Measurements from ENCODE around the gene GATAD2A.
"Not testable (repeated sequence)": the region's sequence is repeated elsewhere in the genome, so short reads cannot be mapped to it uniquely, and the experiment has no call there.

GATAD2A gene

DNA sequence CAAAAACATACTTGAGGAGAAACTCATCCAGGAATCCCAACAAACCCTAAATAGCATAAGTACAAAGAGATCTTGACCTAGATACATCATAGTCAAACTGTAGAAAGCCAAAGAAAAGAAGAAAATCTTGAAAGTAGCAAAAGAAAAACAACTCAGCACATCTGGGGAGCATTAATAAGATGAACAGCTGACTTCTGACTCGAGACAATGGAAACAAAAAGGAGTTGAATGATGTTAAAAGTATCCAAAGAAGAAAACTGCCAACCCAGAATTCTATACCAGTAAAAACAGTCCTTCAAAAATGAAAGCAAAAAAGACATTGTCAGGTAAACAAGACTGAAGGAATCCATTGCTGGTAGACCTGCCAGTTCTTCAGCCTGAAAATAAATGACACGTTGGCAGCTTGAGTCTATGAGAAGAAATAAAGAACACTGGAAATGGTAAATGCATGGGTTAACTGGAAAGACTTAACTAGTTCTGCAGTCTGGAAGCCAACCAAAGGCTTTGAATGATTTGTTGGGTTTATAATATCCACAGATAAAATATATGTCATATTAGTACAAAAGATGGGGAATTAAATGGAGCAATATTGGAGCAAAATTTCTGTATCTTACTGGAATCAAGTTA lies 63.1 kb downstream of the GATAD2A start:
- no peak for DNase-seq

DNA sequence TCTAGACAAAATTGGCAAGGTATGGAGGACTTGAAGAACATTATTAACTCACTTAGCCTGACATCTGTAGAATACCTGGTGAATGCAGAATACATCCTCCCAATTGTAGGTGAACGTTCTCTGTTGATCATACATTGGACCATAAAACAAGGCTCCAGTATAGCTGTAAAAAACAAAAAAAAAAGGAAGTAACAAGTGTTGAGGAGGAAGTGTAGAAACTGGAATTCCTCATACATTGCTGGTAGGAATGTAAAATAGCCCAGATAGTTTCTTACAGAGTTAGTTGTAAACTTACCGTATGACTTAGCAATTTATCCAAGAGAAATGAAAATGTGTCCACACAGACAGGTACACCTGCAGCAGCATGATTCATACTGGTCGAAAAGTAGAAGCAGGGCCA lies 65.1 kb downstream of the GATAD2A start:
- DNase-seq, result no peak

DNA sequence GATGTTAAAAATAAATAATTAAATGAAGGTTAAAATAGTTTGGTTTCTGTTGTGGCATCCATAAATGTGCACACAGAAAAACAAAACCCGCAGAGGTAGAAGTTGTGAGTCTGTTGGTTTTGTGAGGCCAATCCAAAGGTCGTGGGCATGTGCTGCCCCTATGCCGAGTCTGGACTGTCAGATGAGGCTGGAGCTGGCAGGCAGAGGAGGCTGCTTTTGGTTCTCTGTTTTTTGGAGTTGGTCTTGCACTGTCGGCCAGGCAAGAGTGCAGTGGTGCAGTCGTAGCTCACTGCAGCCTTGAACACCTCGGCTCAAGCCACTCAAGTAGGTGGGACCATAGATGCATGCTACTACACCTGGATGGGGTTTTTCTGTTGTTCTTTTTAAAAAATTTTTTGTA lies 66.2 kb downstream of the GATAD2A start:
- DNase-seq, result no peak

DNA sequence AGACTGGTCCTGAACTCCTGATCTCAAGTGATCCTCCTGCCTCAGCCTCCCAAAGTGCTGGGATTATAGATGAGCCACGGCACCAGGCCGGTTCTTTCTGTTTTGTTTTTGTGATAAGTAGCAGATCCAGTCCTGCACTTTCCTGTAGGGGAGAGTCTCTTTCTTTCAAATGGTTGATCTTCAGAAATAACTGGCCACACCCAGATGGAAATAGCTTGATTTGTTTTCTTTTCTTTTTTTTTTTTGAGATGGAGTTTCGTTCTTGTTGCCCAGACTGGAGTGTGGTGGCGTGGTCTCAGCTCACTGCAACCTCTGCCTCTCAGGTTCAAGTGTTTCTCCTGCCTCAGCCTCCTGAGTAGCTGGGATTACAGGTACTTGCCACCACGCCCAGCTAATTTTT lies 66.6 kb downstream of the GATAD2A start:
- DNase-seq, result not testable (repeated sequence)

DNA sequence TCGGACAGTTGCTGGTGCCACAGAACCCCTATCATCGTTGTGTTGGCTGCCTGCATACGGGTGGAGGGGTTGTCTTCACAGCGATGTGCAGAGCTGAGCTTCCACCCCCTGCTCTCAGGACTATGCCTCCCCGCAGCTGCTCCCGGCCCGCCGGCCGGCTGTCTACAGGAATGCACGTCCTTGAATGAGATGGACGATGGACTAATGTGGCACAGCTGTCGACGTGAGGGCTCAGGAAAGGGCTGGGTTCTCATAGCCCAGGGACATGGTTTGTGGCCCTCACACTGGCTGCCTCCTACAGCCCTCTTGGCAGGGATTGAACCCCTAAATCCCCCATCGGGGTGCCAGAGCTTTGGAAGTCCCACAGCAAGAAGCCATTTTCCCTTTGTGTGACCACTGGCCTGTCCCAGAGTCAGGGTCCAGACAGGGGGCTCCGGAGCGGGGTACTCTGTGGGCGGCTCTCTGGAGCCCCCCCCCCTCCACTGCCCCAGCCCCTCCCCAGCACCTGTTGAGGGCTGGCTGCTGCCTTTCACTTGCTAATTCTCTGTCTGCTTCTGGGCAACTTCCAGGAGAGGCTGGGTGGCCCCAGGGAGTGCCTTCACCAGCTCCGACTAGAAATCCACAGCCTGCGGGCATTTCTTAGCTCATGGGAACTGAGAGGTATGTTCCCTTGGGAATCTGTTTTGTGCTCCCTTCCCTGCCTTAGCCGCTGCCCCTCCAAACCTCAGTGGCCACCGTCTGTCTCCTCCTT lies 69.7 kb downstream of the GATAD2A start:
- DNase-seq, result no peak

DNA sequence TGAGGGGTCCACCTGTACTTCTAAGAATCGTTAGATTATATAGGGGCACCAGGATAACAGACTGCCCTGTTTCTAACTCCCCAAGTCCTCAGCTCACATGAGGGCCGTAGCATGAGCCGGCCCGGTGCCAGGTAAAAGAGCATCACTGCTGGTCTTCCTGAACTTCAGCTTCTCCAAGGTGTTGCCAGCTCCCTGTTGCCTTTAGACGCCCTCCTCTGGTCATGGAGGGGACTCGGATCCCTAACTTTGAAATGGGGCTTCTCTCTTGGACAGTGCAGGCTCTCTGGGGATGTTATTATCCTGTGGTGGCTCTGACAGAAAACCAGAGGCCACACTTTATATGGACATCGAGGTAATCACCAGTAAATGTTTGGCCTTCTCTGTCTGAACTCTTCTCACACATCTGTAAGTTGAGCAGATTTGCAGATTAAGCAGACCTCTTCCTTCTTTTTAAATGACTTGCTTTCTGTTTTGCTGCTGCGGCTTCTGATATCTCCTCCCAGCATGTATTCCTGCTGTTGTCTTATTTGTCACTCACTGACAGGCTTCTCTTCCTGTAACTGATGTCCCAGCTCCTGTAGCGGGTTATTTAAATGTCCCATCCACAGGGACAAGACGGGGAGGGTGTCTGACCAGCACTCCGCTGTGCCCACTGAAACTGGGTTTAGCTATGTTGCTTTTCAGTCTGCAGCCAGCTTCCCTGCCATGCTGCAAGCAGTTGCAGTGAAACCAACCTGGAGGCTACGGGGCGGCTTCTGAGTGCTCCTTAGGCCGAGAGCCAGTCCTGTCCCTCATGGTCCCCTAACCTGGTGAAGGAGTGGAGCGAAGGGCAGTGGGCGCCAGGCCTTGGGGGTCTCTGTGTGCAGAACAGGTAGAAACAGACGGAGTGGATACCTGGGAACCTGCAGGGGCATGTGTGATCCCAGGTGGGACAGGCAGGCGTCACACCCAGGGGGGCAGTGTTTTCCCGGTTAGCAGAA lies 70.7 kb downstream of the GATAD2A start:
- no peak for DNase-seq

DNA sequence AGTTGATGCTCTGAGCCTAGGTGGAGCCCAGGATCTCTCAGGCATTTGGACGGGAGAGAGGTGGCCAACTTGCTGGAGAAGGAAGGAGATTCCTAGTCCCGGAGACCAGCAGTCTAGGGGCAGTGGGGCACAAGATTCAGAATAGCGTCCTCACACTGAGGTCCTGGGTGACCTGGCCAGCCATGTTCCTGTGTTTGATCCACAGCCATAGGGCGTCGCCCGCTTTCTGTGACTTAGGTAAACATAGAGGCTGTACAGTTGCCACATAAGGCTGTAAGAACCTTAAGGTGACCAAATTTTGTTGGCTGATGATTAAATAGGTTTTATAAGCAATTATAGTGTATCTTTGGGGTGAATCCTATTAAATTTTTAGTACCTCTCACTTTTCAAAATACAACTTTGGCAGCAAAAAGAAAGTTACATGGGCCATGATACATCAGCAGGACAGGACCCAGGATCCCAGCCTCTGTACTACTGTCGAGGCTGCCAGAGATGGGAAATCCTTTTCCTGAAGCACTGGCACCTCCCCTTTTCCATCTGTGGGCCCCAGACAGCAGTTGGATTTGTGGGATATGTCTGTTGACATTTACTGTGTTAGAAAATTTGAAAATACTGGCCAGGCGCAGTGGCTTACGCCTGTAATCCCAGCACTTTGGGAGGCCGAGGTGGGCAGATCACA lies 72.4 kb downstream of the GATAD2A start:
- DNase-seq, result no peak

DNA sequence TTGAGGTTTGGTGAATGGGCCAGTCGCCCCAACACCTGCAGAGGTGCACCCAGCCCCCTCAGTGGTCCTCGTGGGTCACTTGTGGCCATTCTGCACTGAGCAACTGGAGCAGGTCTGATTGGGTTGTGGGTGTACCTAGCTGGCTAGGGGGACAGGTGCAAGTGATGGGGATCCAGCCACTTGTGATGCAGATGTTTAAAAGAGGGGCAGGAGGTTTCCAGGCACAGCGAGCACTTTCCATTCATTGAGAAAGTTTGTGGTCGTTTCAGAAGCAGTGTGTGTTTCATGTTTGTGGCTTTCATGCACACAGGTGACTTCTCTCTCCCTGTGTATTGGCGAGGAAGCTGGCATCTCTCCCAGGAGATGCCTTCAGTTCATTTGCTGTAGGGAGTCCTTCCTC lies 75.2 kb downstream of the GATAD2A start:
- DNase-seq, result no peak

DNA sequence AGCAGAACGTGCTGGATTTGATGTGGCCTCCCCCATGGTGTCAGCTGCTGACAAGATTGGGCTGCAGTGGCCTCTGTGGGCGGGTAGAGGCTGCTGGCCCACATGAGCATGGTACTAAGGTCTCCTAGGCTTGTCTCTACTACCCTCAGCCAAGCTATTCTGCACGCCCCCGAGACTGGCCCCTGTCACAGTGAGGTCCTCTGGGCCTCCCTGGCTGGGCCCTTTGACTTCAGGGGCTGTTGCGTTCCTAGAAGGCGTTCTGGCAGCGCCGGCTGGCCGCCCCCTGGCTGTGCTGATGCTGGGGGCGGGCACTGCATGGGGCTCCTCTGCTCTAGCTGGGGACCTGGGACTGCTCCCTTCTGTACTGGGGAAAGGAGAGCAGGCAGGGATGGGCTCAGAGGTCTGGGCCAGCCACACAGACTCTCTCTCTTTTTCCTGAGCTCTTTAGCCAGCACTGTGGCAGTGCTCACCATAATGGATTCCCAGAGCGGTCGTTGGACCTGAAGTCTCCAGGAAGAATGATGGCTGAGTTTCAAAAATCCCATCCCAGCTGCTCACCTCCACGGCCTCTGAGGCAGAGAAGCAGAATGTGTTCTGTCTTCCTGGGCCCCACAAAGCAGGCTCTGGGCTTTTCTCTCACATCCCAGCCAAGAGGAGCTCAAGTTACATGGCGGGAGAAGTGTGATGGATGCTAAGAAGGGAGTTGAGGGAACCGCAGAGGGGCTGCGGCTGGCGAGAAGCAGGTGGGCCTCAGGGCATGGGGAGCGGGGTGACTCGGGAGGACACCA lies 77.5 kb downstream of the GATAD2A start:
- no peak for DNase-seq

DNA sequence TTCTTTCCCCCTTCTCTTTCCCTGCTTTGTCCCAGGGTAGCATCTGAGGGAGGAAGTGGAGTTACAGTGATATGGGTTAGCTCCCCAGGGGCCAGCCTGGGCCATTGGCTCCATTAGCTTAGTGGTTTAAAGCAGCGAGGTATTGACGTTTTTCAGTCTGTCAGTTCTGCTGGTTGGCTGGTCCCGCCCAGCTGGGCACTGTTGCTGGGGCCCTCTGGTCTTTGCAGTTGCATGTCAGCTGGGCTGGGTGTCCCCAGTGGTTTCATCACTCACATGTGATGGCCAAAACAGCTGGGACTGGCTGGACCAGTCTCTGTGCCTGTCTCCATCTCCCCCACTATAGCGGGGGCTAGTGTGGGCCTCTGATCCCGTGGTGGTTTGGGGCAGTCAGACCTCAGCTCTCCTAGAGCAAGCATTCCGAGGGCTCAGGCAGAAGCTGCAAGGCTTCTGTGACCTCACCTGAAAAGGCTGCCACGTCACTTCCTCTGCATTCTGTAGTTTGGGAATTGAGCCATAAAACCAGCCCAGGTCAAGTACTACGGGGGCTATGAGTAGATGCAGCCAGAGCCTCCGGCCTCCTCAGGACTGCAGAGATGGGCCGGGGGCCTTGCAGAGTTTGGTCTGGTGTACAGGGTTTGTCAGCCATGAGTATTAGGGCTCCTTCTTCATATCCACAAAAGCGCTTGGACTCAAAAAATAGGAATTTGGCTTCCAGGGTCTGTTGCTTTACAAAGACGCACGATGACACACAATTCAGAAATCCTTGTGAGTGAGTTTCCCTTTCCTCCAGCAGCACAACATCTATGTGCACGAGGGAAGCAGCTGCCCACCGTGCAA lies 79.9 kb downstream of the GATAD2A start:
- DNase-seq, result no peak

DNA sequence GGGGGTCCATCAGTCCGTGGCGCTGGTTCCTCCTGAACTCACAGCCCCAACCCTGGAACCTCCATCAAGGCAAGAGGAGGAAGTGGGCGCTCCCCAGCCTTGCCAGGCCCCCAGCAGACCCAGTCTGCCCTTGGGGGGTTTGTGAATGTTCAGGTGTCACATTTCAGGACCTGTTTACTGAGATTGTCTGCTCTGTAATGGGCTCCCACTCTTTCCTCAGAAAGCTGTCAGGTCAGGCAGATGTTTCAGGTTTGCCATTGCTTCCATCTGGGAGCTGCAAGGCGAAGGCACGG lies 80.5 kb downstream of the GATAD2A start:
- no peak for DNase-seq

DNA sequence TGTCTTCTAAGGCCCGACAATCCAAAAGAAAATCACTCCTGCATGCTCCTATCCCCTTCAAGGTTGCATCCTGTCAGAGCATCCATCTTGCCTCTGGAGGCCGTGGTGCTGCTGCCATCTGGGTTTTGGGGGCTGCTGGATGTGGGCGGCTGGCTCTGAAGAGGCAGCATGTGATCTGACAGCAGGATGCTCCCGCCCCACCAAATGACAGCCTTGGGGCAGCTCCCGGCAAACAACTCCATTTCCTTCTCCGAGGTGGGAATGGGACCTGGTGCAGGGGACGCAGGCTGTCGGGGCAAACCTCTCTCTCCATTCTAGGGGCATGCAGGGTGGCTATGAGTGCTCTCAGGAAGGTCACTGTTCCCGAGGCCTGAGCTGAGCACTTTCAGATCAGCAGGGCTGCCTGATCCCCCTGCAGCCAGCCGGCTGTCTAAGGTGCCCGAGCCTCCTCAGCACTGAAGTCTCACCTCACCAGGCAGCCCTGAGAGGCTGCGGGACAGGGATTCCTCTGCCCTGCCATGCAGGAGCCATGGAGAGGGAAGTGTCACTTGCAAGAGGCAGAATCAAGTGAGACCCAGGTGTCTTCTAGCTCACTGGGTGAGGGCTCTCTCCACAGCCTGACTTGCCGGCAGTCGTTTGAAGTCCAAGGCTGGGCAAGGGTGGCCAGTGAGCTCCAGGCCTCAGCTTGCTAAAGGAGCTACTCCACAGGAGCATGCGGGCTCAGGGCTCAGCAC lies 81.0 kb downstream of the GATAD2A start:
- DNase-seq, result no peak

DNA sequence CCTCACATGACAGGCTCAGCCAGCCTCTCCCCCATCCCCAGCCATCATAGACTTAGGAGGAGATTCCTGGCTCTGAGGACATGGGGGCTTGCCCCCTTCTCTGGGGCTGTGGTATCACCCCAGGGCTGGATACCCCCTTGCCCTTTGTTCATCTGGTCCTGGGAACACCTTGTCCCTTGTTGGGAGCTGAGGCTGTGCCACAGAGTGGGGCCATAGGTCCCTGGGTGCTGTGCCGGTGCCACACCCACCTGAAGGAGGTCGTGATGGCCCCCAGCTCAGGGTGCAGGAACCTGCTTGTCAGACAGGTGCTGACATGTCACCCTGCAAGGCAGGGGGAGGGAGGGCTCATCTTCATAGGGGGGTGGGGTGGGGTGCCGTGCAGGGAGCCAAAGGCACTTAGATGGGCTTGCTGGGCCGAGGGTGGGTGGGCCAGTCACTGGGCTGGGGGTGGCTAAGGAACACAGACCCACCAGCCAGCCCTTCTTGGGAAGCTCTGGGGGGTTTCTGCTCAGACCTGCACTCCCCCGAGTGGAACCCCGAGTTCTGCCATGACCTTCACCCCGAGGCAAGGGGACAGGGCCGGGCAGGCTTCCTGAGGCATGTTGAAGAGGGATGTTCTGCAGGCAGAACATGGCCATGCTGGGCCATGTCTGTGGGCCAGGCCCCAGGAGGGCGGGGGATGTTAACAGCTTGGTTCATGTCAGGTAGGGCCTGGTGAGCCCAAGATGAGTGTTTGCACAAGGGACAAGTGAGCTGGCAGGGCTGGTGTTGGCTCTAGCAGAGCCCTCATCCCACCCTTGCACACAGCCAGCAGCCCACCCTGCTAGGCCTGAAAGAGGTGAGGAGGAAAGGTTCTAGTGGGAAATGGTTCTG lies 81.8 kb downstream of the GATAD2A start:
- no peak for DNase-seq

DNA sequence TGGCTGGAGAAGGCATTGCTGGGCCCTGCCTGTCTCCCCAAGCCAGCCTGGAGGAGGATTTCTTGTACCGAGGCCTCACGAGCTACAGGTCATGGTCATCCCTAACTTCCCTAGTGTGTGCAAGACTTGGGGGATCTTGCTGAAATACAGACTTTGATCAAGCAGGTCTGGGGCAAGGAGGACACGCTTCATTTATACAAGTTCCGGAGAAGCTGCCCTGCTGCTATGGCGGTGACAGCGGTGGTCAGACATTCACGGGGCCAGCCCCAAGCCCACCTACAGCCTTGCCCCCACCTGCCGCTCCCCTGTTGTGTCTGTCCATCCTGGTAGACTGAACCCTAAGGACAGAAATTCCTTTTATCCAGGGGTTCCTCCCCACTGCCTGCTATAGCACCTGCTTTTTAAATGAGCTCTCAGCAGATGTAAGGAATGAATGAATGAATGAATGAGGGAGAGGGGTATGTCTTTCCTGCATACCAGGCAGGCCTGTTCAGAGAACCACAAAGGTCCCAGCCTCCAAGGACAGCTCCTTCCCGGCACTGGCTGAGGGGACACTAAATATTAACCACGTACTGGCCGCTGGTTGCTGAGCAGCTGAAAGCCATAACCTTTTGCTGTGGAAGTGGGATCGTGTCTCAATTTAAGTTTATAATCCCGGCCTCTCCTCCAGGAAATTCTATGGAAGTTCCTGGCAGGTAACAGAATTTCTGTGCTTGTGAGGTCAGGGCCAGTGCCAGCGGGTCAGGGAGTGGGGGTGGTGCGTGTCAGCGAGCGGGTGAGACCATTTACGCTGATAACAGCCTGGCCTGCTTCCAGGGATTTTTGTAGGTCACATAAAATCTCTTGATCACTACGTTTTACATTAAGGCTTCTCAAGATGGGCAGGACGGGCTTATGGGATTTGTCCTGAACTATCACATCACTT lies 82.7 kb downstream of the GATAD2A start:
- DNase-seq, result no peak

DNA sequence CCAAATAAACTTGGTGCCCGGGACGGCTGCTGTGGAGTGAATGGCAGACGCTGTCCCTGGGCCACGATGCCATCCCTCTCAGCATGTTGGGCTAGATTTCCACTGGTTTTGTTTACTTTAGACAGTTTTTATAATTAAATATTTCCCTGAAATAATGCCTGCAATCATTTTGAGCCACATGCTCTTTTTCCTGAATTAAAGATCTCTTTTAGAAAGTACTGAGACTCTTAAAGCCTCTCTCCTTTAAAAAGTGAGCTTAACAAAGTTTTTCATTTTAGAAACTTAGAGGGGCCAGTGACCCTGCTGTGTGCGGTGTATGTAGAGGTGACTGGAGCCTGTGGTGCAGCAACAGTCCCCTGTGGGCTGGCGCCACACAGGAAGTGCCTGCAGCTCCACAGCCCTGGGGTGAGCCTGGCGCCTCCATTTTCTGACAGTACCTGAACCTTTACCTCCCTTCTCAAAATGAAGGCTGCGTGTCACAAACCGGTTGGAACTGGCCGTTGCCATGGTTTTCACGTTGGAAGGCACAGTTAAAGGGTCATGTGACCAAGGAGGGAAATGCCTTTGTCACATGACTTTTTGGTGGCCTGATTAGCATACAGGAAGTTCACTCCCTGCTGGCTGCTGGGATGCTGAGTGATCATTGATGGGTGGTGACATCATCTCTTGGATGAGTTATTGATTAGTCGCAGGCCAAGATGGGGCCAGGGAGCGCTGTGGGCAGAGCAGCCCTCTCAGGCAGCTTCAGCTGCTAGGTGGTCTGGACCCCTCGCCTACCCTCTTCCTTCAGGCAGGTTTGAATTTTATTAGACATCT lies 83.6 kb downstream of the GATAD2A start:
- peak; percentile 83 for DNase-seq

DNA sequence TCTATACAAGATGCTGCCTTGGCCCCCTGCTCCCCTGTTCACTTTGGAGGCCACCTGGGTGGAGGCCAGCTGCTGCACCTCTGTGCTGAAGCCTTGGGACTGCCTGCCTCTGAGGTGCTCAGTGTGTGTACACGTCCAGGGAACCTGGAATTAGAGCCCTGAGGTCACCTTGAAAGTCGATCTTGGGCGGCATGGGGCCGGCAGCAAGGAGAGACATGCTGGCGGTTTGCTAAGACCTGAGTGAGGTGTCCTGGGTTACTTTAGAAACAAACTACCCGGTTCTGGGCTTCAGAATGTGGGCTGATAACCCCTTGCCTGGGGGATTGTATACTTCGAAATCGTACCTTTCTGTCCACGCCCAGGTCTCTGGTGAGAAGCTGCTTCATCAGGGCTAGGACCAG lies 84.3 kb downstream of the GATAD2A start:
- no peak for DNase-seq

DNA sequence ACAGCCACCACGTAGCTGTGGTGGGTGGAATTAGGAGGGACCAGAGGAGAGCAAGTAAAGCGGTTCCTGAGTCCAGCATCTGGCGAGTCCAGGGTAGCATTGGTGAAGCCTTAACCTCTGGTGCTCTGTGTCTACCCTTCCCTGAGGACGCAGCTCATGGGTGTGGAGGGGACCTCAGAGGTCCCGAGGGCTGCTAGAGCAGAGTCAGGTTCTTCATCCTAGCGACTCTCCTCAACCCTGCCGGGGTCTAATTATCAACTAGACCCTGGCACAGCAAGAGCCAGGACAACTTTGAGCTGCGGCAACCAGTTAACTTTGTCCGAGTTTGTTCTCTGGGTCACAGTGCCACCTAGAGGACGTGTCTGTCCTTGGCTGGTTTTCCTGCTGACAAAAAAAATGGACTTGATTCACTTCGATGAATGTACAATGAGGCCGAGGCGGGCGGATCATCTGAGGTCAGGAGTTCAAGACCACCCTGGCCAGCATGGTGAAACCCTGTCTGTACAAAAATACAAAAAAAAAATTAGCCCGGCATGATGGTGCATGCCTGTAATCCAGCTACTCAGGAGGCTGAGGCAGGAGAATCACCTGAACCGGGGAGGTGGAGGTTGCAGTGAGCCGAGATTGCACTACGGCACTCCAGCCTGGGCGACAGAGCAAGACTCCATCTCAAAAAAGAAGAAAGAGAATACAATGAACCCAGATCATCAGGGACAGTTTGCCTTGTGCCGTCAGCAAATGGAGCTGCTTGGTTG lies 84.9 kb downstream of the GATAD2A start:
- peak; percentile 82 for DNase-seq
